ENCODE measurements around the gene CEP78.

CEP78 gene

GRCh38 chr9:78321505-78321904, 85.6 kb downstream of the CEP78 start:
- TF ChIP-seq CTCF (IDR thresholded peaks at IDR 0.05; ENCODE audit: insufficient read depth, low read depth, low read length, missing control alignments): no peak

DNA sequence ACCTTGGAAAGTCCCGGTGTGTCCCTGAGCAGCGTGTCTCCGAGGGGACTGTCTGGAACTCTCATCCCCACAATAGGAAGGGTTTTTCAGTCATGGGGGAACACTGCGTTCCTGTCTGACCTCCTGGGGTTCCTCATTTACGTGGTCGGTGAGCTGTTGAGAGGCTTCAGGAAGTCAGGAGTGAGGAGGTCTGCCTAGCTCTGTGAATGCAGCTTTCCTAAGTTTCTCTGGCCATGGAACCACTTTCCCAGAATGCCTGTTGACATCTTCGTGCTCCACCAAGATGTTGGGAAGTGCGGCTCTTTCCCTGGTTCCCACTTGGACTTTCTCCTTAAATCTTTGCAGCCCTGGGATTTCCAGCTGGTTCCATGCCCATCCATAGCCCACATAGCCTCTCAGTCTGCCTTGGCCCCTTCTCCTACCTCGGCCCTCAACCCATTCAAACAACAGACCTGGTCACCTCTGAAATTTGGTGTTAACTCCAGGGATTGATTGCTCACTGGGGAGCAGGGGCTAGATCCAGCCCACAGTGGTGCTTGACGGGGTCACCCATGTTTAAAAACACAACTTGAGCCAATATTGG, 88.3 kb downstream of the CEP78 start:
- DNase-seq (ENCODE audit: low read depth): no peak
- TF ChIP-seq CTCF (IDR thresholded peaks at IDR 0.05; ENCODE audit: insufficient read depth, low read depth, low read length, missing control alignments): no peak
- H3K4me3 ChIP-seq (ENCODE audit: low read depth, low read length): no peak overlapping the region

More at GRCh38 chr9:78321505-78321904, 85.6 kb downstream of the CEP78 start:
- no peak overlapping the region for H3K4me3 ChIP-seq (ENCODE audit: low read depth, low read length)
- no peak for DNase-seq (ENCODE audit: low read depth)

GRCh38 chr9:78324682-78325081, 88.8 kb downstream of the CEP78 start:
- no peak overlapping the region for H3K4me3 ChIP-seq (ENCODE audit: low read depth, low read length)
- no peak for TF ChIP-seq CTCF (IDR thresholded peaks at IDR 0.05; ENCODE audit: insufficient read depth, low read depth, low read length, missing control alignments)
- no peak for DNase-seq (ENCODE audit: low read depth)

- DNase-seq (ENCODE audit: low read depth): no peak
- no peak for TF ChIP-seq CTCF (IDR thresholded peaks at IDR 0.05; ENCODE audit: insufficient read depth, low read depth, low read length, missing control alignments)
- H3K4me3 ChIP-seq (ENCODE audit: low read depth, low read length): no peak overlapping the region
These were observed 89.5 kb downstream of the CEP78 start for GRCh38 chr9:78325343-78325742.

DNA sequence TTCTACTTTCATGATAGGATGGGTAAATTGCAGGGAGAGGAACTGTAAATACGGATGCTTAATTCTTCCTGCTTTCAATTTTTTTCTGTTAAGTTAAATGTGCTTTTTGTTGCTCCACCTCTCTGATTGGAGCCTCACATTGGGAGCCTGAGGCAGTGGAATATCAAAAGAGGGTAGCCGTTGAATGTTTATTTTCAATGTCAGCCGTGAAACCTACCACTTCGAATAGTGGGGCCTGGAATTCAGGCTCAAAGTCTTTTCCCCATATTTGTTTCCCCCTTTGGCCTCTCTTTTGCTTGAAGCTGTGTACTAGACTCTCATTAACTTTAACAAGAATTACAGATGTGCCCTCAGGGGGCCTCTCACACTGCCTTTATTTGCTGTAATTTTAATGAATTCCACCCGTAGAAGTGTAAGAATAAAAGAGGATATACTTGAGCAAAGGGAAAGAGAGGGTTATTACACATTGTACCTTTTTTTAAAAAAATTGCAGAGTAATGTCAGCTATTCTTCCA, 90.0 kb downstream of the CEP78 start:
- DNase-seq (ENCODE audit: low read depth): no peak
- no peak overlapping the region for H3K4me3 ChIP-seq (ENCODE audit: low read depth, low read length)
- TF ChIP-seq CTCF (IDR thresholded peaks at IDR 0.05; ENCODE audit: insufficient read depth, low read depth, low read length, missing control alignments): no peak

- no peak for DNase-seq (ENCODE audit: low read depth)
- no peak for TF ChIP-seq CTCF (IDR thresholded peaks at IDR 0.05; ENCODE audit: insufficient read depth, low read depth, low read length, missing control alignments)
- no peak overlapping the region for H3K4me3 ChIP-seq (ENCODE audit: low read depth, low read length)
These were observed 90.7 kb downstream of the CEP78 start for GRCh38 chr9:78326564-78326963.
